ENCODE results near the gene ATP11A. TPM values are rescaled to one million over a fixed set of nuclear protein-coding genes. Genes with fewer than 3 reads are reported as not detected.

The ATP11A gene
- total RNA-seq, 2 donors from 2014 or later: 33.8 to 41.0 TPM

DNA sequence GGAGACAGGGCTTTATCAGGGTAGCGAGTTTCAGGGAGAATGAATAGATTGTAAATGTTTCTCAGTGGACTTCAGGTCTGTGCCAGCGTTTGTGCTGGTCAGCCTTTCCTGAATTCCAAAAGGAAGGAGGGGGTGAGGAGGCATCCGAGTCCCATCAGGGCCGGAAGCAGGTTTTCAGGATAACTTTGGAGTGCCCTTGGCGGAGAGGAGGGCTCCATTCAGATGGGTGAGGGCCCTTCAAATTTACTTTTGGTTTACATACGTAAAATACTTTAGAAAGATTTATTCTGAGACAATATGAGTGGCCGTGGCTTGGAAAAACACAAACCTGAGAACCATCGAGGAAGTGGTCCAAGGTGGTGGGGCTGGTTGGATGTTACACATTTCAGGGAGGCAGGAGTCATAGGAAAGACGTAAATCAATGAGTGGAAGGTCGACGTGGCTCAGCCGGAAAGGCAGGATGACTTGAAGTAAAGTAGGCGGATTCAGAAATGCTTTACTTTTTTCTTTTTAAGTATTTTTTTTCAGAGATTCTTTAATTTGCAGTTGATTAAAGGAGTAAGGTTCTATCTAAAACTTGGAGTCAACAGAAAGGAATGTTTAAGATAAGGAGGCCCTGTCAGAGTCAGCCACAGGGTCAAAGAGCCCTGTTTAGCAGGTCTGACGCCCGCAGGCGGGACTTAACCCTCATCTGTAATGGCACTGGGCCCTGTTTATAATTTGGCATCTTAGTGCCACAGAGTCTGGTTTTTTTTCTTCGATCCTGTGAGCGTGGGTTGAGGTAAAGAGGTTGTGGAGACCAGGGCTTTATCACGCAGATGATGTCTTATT, 32.8 kb downstream of the ATP11A start:
- ATAC-seq (replicated peaks in 1 of 2) (no peak), DNase-seq (no peak)
- Mint-ChIP-seq H3K36me3 (ENCODE audit: insufficient read depth in 2 of 2) (no peaks in the 10 kb centered on the region), H3K27me3 (ENCODE audit: low read depth) (no peaks in the 10 kb centered on the region), H3K27ac (peak overlapping the region; percentile 38), H3K9me3 (no peaks in the 10 kb centered on the region), H3K4me3 (no peak overlapping the region), H3K4me1 (ENCODE audit: low read depth) (peaks cover 22% of the 10 kb centered on the region)

DNA sequence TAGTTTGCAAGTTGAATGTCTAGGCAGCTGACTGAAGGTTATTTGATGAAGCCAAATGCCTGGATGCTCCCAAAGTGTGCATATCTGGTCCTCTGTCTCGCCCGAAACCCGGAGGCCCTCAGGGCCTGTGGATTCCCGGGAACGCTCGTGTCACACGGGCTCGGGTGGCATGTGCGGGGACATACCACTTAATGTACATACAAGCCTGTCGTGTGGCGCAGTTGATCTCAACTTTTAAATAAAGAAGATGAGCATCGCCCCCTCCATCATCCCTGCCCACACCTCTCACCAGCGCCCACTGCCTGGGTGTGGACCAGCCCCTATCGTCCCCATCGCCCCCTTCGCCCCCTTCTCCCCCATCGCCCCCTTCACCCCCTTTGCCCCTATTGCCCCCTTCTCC, 33.9 kb downstream of the ATP11A start:
- no peak for DNase-seq
- Mint-ChIP-seq H3K27me3 (ENCODE audit: low read depth) (no peaks in the 10 kb centered on the region), H3K4me1 (ENCODE audit: low read depth) (peaks cover 22% of the 10 kb centered on the region), H3K9me3 (no peaks in the 10 kb centered on the region), H3K36me3 (ENCODE audit: insufficient read depth in 2 of 2) (no peaks in the 10 kb centered on the region), H3K27ac (no peak overlapping the region), H3K4me3 (no peak overlapping the region)
- ATAC-seq (replicated peaks in 1 of 2): no peak

DNA sequence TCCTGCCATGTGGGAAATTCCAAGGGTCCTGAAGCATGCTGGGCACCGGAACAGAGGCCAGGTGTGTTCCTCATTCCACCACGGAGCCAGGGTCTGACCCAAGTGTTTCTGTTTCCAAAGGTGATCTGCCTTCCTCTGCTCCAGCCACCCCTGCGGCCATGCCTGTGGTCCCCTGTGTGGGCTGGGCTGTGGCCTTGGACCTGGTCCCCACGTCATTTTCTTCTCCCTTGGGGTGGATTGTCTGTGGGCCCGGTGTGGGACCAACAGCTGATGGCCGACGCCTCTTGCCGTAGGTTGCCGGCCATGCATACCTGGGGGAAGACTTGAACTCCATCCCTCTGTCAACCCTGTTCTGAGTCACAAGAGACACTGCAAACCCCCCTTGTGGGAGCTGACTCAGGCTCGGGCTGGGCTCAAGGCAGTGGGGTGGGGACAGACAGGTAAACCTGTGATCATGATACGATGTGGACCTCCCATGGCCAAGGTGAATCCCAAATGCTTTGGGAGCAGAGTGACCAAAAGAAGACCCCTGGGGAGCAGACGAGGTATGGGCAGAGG, 35.0 kb downstream of the ATP11A start:
- peak in 1 of 2 donors; percentile 7 for DNase-seq
- no peak overlapping the region for H3K27ac Mint-ChIP-seq
- no peaks in the 10 kb centered on the region for H3K9me3 Mint-ChIP-seq
- ATAC-seq (replicated peaks in 1 of 2): peak; percentile 26 to 48
- no peak overlapping the region for H3K4me3 Mint-ChIP-seq
- no peaks in the 10 kb centered on the region for H3K27me3 Mint-ChIP-seq (ENCODE audit: low read depth)
- peaks cover 22% of the 10 kb centered on the region for H3K4me1 Mint-ChIP-seq (ENCODE audit: low read depth)
- no peaks in the 10 kb centered on the region for H3K36me3 Mint-ChIP-seq (ENCODE audit: insufficient read depth in 2 of 2)

DNA sequence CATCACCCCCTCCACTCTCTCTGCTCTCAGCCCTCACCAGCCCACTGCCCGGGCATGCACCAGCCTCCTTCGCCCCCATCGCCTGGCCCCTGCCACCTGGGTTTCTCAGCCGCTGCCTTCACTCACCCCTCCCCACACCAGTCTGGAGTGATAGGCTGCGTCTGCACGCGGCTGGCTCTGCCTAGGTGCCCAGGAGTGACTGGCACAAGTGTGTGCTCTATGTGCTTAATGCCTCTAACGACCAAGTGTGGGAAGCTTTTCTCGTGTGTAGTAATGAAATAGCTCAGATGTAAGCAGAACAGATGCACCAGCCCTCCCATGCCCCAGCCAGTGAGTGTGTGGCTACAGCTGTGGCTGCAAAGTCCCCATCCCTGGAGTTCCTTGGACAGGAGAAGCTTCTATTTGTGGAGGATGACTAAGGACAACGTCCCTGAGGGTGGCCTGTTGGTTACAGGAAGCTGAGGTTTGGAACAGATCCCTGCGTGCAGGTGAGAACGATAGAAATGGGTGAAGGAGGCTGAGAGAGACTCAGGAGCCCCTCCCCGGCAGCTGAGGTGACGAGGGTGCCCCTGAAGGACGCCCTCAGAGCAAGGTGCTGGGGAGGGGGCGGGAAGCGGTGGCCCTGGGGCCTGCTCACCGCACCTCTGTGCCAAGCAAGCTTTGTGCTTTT, 35.6 kb downstream of the ATP11A start:
- Mint-ChIP-seq H3K27me3 (ENCODE audit: low read depth) (no peaks in the 10 kb centered on the region), H3K27ac (no peak overlapping the region), H3K4me1 (ENCODE audit: low read depth) (peaks cover 22% of the 10 kb centered on the region), H3K36me3 (ENCODE audit: insufficient read depth in 2 of 2) (no peaks in the 10 kb centered on the region), H3K9me3 (no peaks in the 10 kb centered on the region), H3K4me3 (peak overlapping the region; percentile 5 to 53)
- ATAC-seq (replicated peaks in 1 of 2): peak; percentile 58 to 61
- no peak for DNase-seq

DNA sequence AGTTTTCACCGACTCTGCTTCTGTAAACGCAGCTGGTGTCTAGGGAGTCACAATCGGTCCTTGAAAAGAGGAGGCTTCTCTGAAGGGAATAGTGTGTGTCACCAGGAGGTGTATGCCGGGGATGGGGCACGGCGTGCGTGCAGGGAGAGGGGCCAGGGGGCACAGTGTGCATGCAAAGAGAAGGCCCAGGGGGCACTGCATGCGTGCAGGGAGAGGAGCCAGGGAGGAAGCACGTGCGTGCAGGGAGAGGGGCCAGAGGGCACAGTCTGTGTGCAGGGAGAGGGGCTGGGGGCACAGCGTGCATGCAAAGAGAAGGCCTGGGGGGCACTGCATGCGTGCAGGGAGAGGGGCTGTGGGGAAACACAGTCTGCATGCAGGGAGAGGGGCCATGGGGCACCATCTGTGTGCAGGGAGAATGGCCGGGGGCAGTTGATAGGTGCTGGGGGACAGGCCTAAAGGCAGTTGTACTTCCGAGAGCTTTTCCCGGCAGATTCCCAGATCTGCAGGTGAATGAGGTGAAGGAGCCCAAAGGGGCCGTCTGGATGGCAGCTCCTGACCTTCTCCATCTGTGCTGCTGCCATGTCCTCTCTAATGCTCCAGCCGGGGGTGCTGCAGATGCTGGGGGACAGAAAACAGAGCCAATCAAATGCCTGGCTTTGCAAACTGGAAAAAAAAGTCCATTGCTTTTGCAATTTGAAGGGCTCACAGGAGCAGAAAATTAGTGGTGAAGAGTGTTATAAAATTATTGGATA, 36.4 kb downstream of the ATP11A start:
- Mint-ChIP-seq H3K9me3 (no peaks in the 10 kb centered on the region), H3K27me3 (ENCODE audit: low read depth) (no peaks in the 10 kb centered on the region), H3K4me1 (ENCODE audit: low read depth) (peaks cover 22% of the 10 kb centered on the region), H3K27ac (no peak overlapping the region), H3K4me3 (peak overlapping the region; percentile 5 to 53), H3K36me3 (ENCODE audit: insufficient read depth in 2 of 2) (no peaks in the 10 kb centered on the region)
- DNase-seq (no peak), ATAC-seq (replicated peaks in 1 of 2) (peak; percentile 19 to 27)

DNA sequence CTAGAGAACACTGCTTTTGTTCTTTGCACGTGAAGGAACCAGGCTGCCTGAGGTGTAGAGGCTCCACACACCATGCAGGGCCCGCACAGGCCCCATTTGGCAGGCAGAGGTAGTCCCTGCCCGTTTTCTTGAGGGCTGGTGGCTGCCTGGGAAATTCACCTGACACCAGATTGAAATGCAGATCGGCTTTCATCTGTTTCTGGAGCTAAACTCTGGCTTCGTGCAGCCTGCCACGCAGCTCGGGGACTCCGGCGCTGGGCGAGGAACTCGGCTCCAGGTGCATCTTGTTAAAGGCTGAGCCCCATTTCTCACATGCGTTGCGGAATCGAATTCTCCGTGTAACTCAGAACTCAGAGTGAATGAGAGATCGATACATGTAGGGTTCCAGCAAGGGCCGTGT, 37.7 kb downstream of the ATP11A start:
- ATAC-seq (replicated peaks in 1 of 2) (no peak), DNase-seq (no peak)
- Mint-ChIP-seq H3K4me1 (ENCODE audit: low read depth) (peaks cover 22% of the 10 kb centered on the region), H3K9me3 (no peaks in the 10 kb centered on the region), H3K4me3 (no peak overlapping the region), H3K36me3 (ENCODE audit: insufficient read depth in 2 of 2) (no peaks in the 10 kb centered on the region), H3K27me3 (ENCODE audit: low read depth) (no peaks in the 10 kb centered on the region), H3K27ac (no peak overlapping the region)

DNA sequence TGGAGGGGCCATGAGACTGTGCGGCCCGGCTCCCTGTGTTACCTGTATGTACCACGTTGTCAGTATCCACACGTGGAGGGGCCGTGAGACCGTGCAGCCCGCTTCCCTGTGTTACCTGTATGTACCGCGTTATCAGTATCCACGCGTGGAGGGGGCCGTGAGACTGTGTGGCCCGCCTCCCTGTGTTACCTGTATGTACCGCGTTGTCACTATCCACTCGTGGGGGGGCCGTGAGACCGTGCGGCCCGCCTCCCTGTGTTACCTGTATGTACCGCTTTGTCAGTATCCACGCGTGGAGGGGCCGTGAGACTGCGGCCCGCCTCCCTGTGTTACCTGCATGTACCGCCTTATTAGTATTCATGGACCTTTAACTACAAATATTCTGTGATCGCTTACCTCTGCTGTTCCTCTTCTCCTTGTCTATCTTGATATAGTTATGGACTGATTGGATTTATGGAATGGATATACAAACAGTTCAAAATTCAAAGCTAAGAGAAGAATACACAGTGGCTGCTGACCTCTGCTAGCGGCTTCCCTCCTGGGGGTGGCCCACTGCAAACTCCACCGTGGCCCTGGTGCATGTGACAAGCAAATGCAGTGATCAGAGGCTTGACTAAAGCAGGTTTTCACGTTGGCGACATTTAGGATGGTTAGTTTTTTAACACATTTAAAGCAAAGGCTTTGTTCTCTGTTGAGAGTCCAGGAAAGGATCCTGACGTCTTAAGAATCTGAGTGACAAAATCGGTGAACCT, 38.7 kb downstream of the ATP11A start:
- H3K36me3 Mint-ChIP-seq (ENCODE audit: insufficient read depth in 2 of 2): no peaks in the 10 kb centered on the region
- H3K4me1 Mint-ChIP-seq (ENCODE audit: low read depth): peaks cover 22% of the 10 kb centered on the region
- no peak overlapping the region for H3K4me3 Mint-ChIP-seq
- no peak overlapping the region for H3K27ac Mint-ChIP-seq
- H3K27me3 Mint-ChIP-seq (ENCODE audit: low read depth): no peaks in the 10 kb centered on the region
- DNase-seq (no peak), ATAC-seq (replicated peaks in 1 of 2) (no peak)
- no peaks in the 10 kb centered on the region for H3K9me3 Mint-ChIP-seq

DNA sequence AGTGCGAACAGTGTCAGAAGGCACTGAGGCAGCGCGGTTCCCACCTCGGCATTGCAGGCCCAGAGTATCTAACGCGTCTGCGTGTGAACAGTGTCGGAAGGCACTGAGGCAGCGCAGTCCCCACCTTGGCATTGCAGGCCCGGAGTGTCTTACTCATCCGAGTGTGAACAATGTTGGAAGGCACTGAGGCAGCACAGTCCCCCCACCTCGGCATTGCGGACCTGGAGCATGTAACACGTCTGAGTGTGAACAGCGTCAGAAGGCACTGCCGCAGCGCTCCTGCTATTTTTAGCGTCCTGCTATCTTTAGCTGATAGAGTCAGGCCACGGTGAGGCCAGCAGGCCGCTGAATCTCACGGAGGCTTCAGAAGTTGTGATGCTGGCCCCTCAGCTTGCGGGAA, 39.6 kb downstream of the ATP11A start:
- ATAC-seq (replicated peaks in 1 of 2): no peak
- no peaks in the 10 kb centered on the region for H3K9me3 Mint-ChIP-seq
- DNase-seq: no peak
- peaks cover 18% of the 10 kb centered on the region for H3K4me1 Mint-ChIP-seq (ENCODE audit: low read depth)
- no peaks in the 10 kb centered on the region for H3K27me3 Mint-ChIP-seq (ENCODE audit: low read depth)
- H3K36me3 Mint-ChIP-seq (ENCODE audit: insufficient read depth in 2 of 2): no peaks in the 10 kb centered on the region
- H3K27ac Mint-ChIP-seq: no peak overlapping the region
- H3K4me3 Mint-ChIP-seq: no peak overlapping the region

DNA sequence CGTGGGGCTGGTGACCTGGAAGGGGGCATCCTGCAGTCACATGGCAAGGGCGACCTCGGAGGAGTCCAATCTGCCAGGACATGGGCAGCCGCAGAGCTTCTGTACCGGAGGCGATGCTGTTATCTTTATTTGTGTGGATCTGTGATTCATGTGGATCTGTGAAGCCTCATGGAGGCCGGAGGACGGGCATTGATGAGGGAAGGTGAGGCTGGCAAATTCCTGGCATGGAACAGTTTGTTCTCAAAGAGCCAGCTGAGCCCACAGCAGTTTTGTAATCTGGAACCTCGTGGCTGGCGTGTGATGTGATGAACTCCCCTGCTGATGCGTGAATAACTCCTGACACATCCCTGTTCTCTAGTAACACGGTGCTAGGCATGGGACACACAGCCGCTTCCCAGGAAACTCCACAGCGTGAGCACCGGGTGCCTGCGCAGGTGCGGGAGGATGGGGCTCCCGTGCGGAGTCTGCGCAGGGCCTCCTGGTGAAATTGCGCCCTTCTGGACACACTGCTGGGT, 40.4 kb downstream of the ATP11A start:
- Mint-ChIP-seq H3K4me3 (no peak overlapping the region), H3K36me3 (ENCODE audit: insufficient read depth in 2 of 2) (no peaks in the 10 kb centered on the region), H3K9me3 (no peaks in the 10 kb centered on the region), H3K4me1 (ENCODE audit: low read depth) (peaks cover 10% of the 10 kb centered on the region), H3K27ac (no peak overlapping the region), H3K27me3 (ENCODE audit: low read depth) (no peaks in the 10 kb centered on the region)
- DNase-seq (no peak), ATAC-seq (replicated peaks in 1 of 2) (no peak)

DNA sequence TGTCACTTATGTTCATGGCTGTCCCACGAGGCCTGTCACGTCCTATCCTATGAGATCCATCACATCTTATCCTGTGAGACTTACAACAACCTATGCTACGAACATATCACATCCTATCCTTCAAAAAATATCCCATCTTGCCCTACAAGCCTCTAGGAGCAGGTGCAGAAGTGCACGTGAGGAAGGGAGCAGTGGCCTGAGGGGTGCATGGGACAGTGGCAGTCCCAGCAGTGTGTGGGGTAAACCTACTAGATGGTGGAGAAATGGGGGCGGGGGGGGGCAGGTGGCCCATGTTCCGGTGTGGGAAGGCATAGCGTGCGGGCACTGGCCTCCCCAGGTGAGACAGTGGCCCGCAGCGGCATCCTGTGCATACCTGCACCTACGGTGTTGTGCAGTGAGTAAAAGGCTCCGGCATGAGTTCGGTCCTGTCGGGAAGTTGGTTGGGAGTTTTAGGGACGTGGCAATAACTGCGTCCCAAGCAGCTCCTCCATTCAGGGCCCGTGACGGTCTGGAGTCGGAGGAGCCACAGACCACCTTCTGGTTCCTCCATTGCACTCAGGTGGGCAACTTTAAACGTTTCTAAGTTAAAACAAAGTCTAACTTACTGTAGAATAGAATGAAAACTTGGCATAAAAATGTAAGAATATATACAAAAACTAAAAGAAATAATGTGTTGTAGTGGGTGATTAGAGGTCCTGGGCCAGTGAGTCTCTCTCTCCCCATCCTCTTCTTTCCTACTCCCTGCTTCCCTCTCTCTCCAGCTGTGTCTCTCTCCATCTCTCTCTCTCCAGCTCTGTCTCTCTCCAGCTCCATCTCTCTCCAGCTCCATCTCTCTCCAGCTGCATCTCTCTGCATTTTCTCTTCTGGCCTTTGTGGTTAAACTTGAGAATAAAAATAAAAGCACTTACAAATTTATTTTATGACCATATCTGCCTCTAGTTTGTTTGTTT, 42.1 kb downstream of the ATP11A start:
- ATAC-seq (replicated peaks in 1 of 2) (no peak), DNase-seq (no peak)
- H3K27ac Mint-ChIP-seq: no peak overlapping the region
- H3K4me3 Mint-ChIP-seq: no peak overlapping the region
- no peaks in the 10 kb centered on the region for H3K9me3 Mint-ChIP-seq
- no peaks in the 10 kb centered on the region for H3K4me1 Mint-ChIP-seq (ENCODE audit: low read depth)
- no peaks in the 10 kb centered on the region for H3K27me3 Mint-ChIP-seq (ENCODE audit: low read depth)
- no peaks in the 10 kb centered on the region for H3K36me3 Mint-ChIP-seq (ENCODE audit: insufficient read depth in 2 of 2)

DNA sequence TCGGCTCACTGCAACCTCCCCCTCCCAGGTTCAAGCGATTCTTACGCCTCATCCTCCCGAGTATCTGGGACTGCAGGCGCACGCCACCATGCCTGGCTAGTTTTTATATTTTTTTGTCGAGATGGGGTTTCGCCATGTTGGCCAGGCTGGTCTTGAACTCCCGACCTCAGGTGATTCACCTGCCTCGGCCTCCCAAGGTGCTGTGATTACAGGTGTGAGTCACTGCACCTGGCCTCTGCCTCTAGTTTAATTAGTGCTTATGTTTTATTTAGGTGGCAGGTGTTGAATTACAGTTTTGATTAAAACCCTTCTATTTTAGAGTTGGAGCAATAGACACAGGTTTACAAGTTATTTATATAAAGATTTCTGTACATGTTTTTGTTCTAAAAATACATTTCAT, 42.8 kb downstream of the ATP11A start:
- ATAC-seq (replicated peaks in 1 of 2): no peak
- Mint-ChIP-seq H3K27ac (no peak overlapping the region), H3K4me3 (no peak overlapping the region), H3K36me3 (ENCODE audit: insufficient read depth in 2 of 2) (no peaks in the 10 kb centered on the region), H3K4me1 (ENCODE audit: low read depth) (no peaks in the 10 kb centered on the region), H3K9me3 (no peaks in the 10 kb centered on the region), H3K27me3 (ENCODE audit: low read depth) (no peaks in the 10 kb centered on the region)
- DNase-seq: no peak

DNA sequence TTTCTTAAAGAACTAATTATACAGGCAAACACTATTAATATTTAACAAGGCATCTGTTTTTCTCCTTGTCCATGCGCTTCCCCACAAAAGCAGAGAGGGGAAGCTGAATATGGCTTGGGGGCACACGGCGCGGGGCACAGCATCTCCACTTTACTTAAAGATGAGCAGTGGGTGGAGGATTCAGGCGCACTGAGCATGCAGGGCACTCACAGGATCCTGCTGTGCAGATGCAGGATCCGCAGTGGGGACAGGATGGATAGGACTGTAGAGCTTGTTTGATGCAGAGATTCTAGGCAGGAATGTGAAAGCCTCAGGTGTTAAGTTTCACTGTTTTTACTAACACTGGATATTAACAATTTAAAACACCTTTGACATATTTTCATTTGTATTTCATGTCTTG, 43.3 kb downstream of the ATP11A start:
- Mint-ChIP-seq H3K27ac (no peak overlapping the region), H3K27me3 (ENCODE audit: low read depth) (no peaks in the 10 kb centered on the region), H3K4me3 (no peak overlapping the region), H3K4me1 (ENCODE audit: low read depth) (no peaks in the 10 kb centered on the region), H3K9me3 (no peaks in the 10 kb centered on the region), H3K36me3 (ENCODE audit: insufficient read depth in 2 of 2) (no peaks in the 10 kb centered on the region)
- ATAC-seq (replicated peaks in 1 of 2): no peak
- DNase-seq: no peak

All from activated T-cell treated with anti-CD3 and anti-CD28 coated beads, Interleukin-2, amount 50 U/mL, for 72 hours (primary cell).